Keratinocyte (primary cell): ENCODE data around the gene TMEM219. TPM values are rescaled to one million over a fixed set of nuclear protein-coding genes. Genes with fewer than 3 reads are reported as not detected.
A peak's percentile ranks its signal among the peaks of the same experiment; 100 is the strongest.

ENCODE experiments used
- DNase-seq: peaks from one replicate; pipeline ENCODE4 v3.0.0-alpha.2; 2011; ENCODE audit warnings: low read depth, missing footprints, low spot score
- FAIRE-seq: peaks from 2 replicates; lab custom pipeline; 2011; peaks lifted over from hg19 to GRCh38; lab: Jason Lieb, UNC
- H2AFZ ChIP-seq: 2 replicates; pipeline ENCODE4 v1.6.0; 2012; ENCODE audit warnings: low read length, control low read depth, inconsistent platforms; ENCODE audit not compliant: control insufficient read depth
- H3K27ac ChIP-seq: 2 replicates; pipeline ENCODE4 v1.5.1; 2011; ENCODE audit warnings: low read length; ENCODE audit not compliant: control insufficient read depth, insufficient read depth
- H3K27me3 ChIP-seq: 3 replicates; pipeline ENCODE4 v1.6.0; 2011; ENCODE audit warnings: low read length; ENCODE audit not compliant: control insufficient read depth, insufficient read depth; ENCODE audit errors: extremely low read depth
- H3K36me3 ChIP-seq, 2 experiments: 2 replicates in 1 of 2; 3 replicates in 1 of 2; pipeline ENCODE4 v1.5.1; 2011; ENCODE audit warnings: low read length in 2 of 2, mild to moderate bottlenecking in 1 of 2; ENCODE audit not compliant: control insufficient read depth in 2 of 2, insufficient read depth in 2 of 2; ENCODE audit errors: extremely low read depth in 1 of 2
- H3K4me1 ChIP-seq: 3 replicates; pipeline ENCODE4 v1.5.1; 2011; ENCODE audit warnings: low read length; ENCODE audit not compliant: control insufficient read depth, insufficient read depth; ENCODE audit errors: extremely low read depth
- H3K4me2 ChIP-seq: 3 replicates; pipeline ENCODE4 v1.6.0; 2011; ENCODE audit warnings: low read depth, low read length; ENCODE audit not compliant: control insufficient read depth, insufficient read depth; ENCODE audit errors: extremely low read depth
- H3K4me3 ChIP-seq, 3 experiments: fragments of 200-600 bp in 1 of 3; sonication (generic) in 1 of 3; 2 replicates in 2 of 3; 3 replicates in 1 of 3; pipeline ENCODE4 v1.5.1; 2011 to 2016; ENCODE audit warnings: low read length in 3 of 3, mild to moderate bottlenecking in 3 of 3, control low read depth in 2 of 3, inconsistent platforms in 1 of 3, low read depth in 1 of 3, mixed read lengths in 1 of 3, mixed run types in 1 of 3, moderate library complexity in 1 of 3; ENCODE audit not compliant: control insufficient read depth in 2 of 3, insufficient read depth in 2 of 3; ENCODE audit errors: extremely low read depth in 1 of 3
- H3K79me2 ChIP-seq: 2 replicates; pipeline ENCODE4 v1.6.0; 2012; ENCODE audit warnings: low read length; ENCODE audit not compliant: control insufficient read depth, insufficient read depth
- H3K9ac ChIP-seq: 3 replicates; pipeline ENCODE4 v1.6.0; 2011; ENCODE audit warnings: low read length; ENCODE audit not compliant: control insufficient read depth, insufficient read depth; ENCODE audit errors: extremely low read depth
- H3K9me1 ChIP-seq: 3 replicates; pipeline ENCODE4 v1.6.0; 2011; ENCODE audit warnings: low read length; ENCODE audit not compliant: control insufficient read depth, insufficient read depth; ENCODE audit errors: extremely low read depth
- H3K9me3 ChIP-seq: 2 replicates; pipeline ENCODE4 v1.5.1; 2012; ENCODE audit warnings: low read depth, low read length; ENCODE audit not compliant: control insufficient read depth
- H4K20me1 ChIP-seq: 3 replicates; pipeline ENCODE4 v1.6.0; 2011; ENCODE audit warnings: low read length; ENCODE audit not compliant: control insufficient read depth, insufficient read depth; ENCODE audit errors: extremely low read depth
- EZH2 ChIP-seq: IDR thresholded peaks from one replicate; pipeline ENCODE4 v1.6.1; 2012; ENCODE audit warnings: inconsistent platforms, mild to moderate bottlenecking, low read length, moderate library complexity
- dilution Hi-C: fragments of 300-500 bp; cut with MboI; formaldehyde crosslinking; loops from one replicate; pipeline ENCODE4 v1.7.0; 2020; ENCODE audit warnings: low sequenced_read_pairs; ENCODE audit not compliant: extremely low pct_ligation_motif_present
- polyA plus RNA-seq, 5 experiments: library from polyadenylated mRNA; depleted of rRNA in 3 of 5; stranded (reverse) in 3 of 5; stranded (forward) in 1 of 5; unstranded in 1 of 5; fragments of >200 nt; gene quantifications; 1 replicate in 1 of 5; 2 replicates in 3 of 5; 3 replicates in 1 of 5; pipeline versions ENCODE4 v1.2.1 to v1.2.3, GENCODE V29; 2011 to 2012; ENCODE audit warnings: missing spikeins in 2 of 5, low read depth in 1 of 5, low replicate concordance in 1 of 5
- TF ChIP-seq, protein P1 (sequence below), 3 experiments: IDR thresholded peaks in 1 of 3; conservative IDR thresholded peaks in 1 of 3; optimal IDR thresholded peaks in 1 of 3; 2 replicates in 2 of 3; 3 replicates in 1 of 3; pipeline versions ENCODE3 to v1.5.1; 2011; ENCODE audit warnings: low read length in 3 of 3, mild to moderate bottlenecking in 3 of 3, moderate library complexity in 2 of 3, control low read depth in 1 of 3, inconsistent platforms in 1 of 3; ENCODE audit not compliant: insufficient read depth in 2 of 3; ENCODE audit errors: extremely low read depth in 1 of 3

The TMEM219 gene
- polyA plus RNA-seq, 1 donor (not counting 4 experiments of a cell fraction or from before 2014, with no cell fraction given), result 48.5 TPM

DNA sequence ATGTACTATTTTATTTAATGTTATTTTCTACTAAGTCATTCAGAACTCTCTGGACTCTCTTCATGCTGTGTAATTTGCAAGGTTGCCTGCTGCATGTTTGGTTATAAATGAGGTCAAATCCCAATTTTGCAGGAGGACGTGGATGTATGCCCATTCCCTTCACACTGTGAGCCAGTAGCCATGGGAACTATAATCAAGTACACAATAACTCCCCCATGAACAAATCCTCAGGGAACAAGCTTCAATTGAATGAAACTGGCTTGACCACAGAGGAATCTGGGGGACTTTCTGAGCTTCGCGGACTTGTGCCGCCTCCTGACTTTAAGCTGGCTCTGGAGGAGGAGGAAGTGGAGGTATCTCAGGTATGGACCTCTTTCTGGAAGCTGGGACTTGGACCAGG is 21.2 kb upstream of the TMEM219 start:
- Histone ChIP-seq H4K20me1 (no peaks in the 10 kb centered on the region), H3K79me2 (no peaks in the 10 kb centered on the region), H3K4me3 (no peak overlapping the region), H3K27me3 (no peaks in the 10 kb centered on the region), H3K9me3 (no peaks in the 10 kb centered on the region), H3K9me1 (no peaks in the 10 kb centered on the region), H3K4me2 (no peak overlapping the region), H2AFZ (no peak overlapping the region), H3K27ac (no peak overlapping the region), H3K4me1 (peaks cover 15% of the 10 kb centered on the region), H3K36me3 (no peaks in the 10 kb centered on the region), H3K9ac (no peak overlapping the region)
- FAIRE-seq, result no peak
- TF ChIP-seq, protein P1, sequence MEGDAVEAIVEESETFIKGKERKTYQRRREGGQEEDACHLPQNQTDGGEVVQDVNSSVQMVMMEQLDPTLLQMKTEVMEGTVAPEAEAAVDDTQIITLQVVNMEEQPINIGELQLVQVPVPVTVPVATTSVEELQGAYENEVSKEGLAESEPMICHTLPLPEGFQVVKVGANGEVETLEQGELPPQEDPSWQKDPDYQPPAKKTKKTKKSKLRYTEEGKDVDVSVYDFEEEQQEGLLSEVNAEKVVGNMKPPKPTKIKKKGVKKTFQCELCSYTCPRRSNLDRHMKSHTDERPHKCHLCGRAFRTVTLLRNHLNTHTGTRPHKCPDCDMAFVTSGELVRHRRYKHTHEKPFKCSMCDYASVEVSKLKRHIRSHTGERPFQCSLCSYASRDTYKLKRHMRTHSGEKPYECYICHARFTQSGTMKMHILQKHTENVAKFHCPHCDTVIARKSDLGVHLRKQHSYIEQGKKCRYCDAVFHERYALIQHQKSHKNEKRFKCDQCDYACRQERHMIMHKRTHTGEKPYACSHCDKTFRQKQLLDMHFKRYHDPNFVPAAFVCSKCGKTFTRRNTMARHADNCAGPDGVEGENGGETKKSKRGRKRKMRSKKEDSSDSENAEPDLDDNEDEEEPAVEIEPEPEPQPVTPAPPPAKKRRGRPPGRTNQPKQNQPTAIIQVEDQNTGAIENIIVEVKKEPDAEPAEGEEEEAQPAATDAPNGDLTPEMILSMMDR (optimal IDR thresholded peaks at IDR 0.05 in 1 of 3, IDR thresholded peaks at IDR 0.05 in 1 of 3, conservative IDR thresholded peaks at IDR 0.05 in 1 of 3; ENCODE audit: extremely low read depth in 1 of 3, insufficient read depth in 2 of 3, low read length in 3 of 3), result no peak
- no peak for TF ChIP-seq EZH2
- no peak for DNase-seq
- dilution Hi-C loops, result no loop called here

- Histone ChIP-seq H3K27ac (peak overlapping the region; percentile 92), H3K36me3 (no peaks in the 10 kb centered on the region), H4K20me1 (no peaks in the 10 kb centered on the region), H3K4me2 (peak overlapping the region; percentile 90), H3K4me3 (peak overlapping the region in 2 of 3 experiments; percentile 34 to 44), H3K4me1 (peaks cover 15% of the 10 kb centered on the region), H3K79me2 (no peaks in the 10 kb centered on the region), H3K9ac (peak overlapping the region; percentile 71), H3K9me3 (no peaks in the 10 kb centered on the region), H3K9me1 (no peaks in the 10 kb centered on the region), H2AFZ (peak overlapping the region; percentile 81), H3K27me3 (no peaks in the 10 kb centered on the region)
- peak; percentile 71 for FAIRE-seq
- peak; percentile 95 for DNase-seq
- dilution Hi-C loops, result no loop called here
- no peak for TF ChIP-seq EZH2
- TF ChIP-seq, protein P1 (optimal IDR thresholded peaks at IDR 0.05 in 1 of 3, IDR thresholded peaks at IDR 0.05 in 1 of 3, conservative IDR thresholded peaks at IDR 0.05 in 1 of 3; ENCODE audit: extremely low read depth in 1 of 3, insufficient read depth in 2 of 3, low read length in 3 of 3), result peak; percentile 52 to 56 (median 53)
These were observed 17.8 kb upstream of the TMEM219 start for GRCh38 chr16:29943846-29944799.
